GM20000 (cell line): ENCODE results near the gene SESTD1.
"Not testable (repeated sequence)": the region's sequence is repeated elsewhere in the genome, so short reads cannot be mapped to it uniquely, and the experiment has no call there.

ENCODE experiments used
- DNase-seq: peaks from one replicate; pipeline ENCODE4 v3.0.0; 2012; ENCODE audit warnings: low spot score
- TF ChIP-seq, protein P1 (sequence below): IDR thresholded peaks from 2 replicates; pipeline ENCODE4 v1.5.1; 2012; ENCODE audit warnings: mild to moderate bottlenecking, control low read depth; ENCODE audit errors: extremely low read depth, missing control alignments

The SESTD1 gene

DNA sequence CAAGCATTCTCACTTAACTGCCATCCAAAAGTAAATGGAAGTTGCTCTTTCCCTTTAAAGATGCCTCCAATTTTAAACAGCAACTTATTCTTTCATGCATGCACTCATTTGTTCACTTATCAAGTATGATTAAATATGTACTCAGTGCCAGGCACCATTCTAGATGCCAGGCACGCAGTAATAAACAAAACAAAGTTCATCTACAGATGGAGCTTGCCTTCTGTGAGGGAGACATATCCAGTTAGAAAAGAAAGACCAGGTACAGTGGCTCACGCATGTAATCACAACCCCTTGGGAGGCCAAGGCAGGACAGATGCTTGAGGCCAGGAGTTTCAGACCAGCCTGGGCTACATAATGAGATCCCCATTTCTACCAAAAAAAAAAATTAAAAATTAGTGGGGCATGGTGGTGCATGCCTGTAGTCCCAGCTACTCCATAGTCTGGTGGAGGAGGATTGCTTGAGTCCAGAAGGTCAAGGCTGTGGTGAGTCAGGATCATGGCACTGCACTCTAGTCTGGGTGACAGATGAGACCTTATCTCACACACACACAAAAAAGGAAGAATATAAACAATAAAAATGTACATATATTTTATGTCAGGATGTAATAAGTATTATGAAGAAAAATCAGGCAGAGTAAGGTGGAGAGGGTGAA is 195.5 kb downstream of the SESTD1 start:
- no peak for DNase-seq
- TF ChIP-seq, protein P1, sequence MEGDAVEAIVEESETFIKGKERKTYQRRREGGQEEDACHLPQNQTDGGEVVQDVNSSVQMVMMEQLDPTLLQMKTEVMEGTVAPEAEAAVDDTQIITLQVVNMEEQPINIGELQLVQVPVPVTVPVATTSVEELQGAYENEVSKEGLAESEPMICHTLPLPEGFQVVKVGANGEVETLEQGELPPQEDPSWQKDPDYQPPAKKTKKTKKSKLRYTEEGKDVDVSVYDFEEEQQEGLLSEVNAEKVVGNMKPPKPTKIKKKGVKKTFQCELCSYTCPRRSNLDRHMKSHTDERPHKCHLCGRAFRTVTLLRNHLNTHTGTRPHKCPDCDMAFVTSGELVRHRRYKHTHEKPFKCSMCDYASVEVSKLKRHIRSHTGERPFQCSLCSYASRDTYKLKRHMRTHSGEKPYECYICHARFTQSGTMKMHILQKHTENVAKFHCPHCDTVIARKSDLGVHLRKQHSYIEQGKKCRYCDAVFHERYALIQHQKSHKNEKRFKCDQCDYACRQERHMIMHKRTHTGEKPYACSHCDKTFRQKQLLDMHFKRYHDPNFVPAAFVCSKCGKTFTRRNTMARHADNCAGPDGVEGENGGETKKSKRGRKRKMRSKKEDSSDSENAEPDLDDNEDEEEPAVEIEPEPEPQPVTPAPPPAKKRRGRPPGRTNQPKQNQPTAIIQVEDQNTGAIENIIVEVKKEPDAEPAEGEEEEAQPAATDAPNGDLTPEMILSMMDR = no peak

- TF ChIP-seq, protein P1 = no peak
- DNase-seq = peak; percentile 17
Measured at GRCh38 chr2:179059026-179059700, 205.5 kb downstream of the SESTD1 start.

GRCh38 chr2:179057737-179058136 is 206.9 kb downstream of the SESTD1 start:
- DNase-seq = no peak
- TF ChIP-seq, protein P1 = no peak

DNA sequence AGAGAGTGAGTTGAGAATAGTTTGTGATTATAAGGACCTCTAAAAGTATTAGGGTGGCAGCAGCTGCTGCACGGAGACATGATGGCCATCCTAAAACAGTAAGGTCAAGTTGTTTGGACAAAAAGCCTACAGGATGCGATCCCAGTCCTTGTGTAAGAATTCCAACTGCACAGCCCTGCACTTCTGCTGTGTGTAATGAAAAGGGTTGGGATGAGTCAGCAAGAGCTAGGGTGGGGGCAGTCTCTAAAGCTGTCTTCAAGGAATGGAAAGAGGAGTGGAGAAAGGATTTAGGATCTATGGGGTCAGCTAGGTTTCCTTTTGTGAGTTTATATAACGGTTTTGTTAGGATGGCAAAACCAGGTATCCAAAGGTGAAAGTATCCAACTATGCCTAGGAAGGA is 211.1 kb downstream of the SESTD1 start:
- DNase-seq = not testable (repeated sequence)
